Mesothelial cell of epicardium (in vitro differentiated cells): ENCODE data around the gene SLC2A5. TPM values are rescaled to one million over a fixed set of nuclear protein-coding genes. Genes with fewer than 3 reads are reported as not detected.

Source experiments
- DNase-seq, 2 experiments: peaks; one replicate each; pipeline ENCODE4 v3.0.0; 2021; ENCODE audit warnings: low spot score in 2 of 2; ENCODE audit not compliant: unreplicated experiment in 2 of 2
- H3K27ac Mint-ChIP-seq: 2 replicates; pipeline ENCODE4 v1.8.0; 2021; ENCODE audit warnings: mixed read lengths
- H3K27me3 Mint-ChIP-seq: 2 replicates; pipeline ENCODE4 v1.8.0; 2021; ENCODE audit warnings: low read depth, mixed read lengths
- H3K36me3 Mint-ChIP-seq: 2 replicates; pipeline ENCODE4 v1.8.0; 2021; ENCODE audit warnings: mixed read lengths
- H3K4me1 Mint-ChIP-seq: 2 replicates; pipeline ENCODE4 v1.8.0; 2021; ENCODE audit warnings: mixed read lengths
- H3K4me3 Mint-ChIP-seq: 2 replicates; pipeline ENCODE4 v1.8.0; 2021; ENCODE audit warnings: mild to moderate bottlenecking, moderate library complexity, mixed read lengths
- H3K9me3 Mint-ChIP-seq: 2 replicates; pipeline ENCODE4 v1.8.0; 2021; ENCODE audit warnings: mixed read lengths
- CTCF ChIP-seq: fragments of 200-600 bp; sonication (generic); IDR thresholded peaks from one replicate; pipeline ENCODE4 v1.5.0; 2021; ENCODE audit warnings: antibody characterized with exemption; ENCODE audit not compliant: unreplicated experiment
- total RNA-seq: library from RNA; stranded (reverse); gene quantifications from 3 replicates; pipeline ENCODE4 v1.2.1, GENCODE V29; 2021

SLC2A5 gene
- total RNA-seq, 1 donor from 2014 or later = 0.13 TPM

GRCh38 chr1:9080705-9081291 is 11.4 kb upstream of the SLC2A5 start:
- TF ChIP-seq CTCF = no peak
- H3K27ac Mint-ChIP-seq = no peak overlapping the region
- no peak for DNase-seq
- peaks cover 28% of the 10 kb centered on the region for H3K4me1 Mint-ChIP-seq
- no peaks in the 10 kb centered on the region for H3K36me3 Mint-ChIP-seq
- H3K9me3 Mint-ChIP-seq = no peaks in the 10 kb centered on the region
- H3K27me3 Mint-ChIP-seq = no peaks in the 10 kb centered on the region
- no peak overlapping the region for H3K4me3 Mint-ChIP-seq

GRCh38 chr1:9079988-9080704 is 10.7 kb upstream of the SLC2A5 start:
- no peak overlapping the region for H3K27ac Mint-ChIP-seq
- no peak overlapping the region for H3K4me3 Mint-ChIP-seq
- no peak for DNase-seq
- H3K36me3 Mint-ChIP-seq = no peaks in the 10 kb centered on the region
- H3K9me3 Mint-ChIP-seq = no peaks in the 10 kb centered on the region
- no peaks in the 10 kb centered on the region for H3K27me3 Mint-ChIP-seq
- peaks cover 25% of the 10 kb centered on the region for H3K4me1 Mint-ChIP-seq
- TF ChIP-seq CTCF = no peak

GRCh38 chr1:9078752-9079500 is 9.5 kb upstream of the SLC2A5 start:
- H3K4me1 Mint-ChIP-seq = peaks cover 19% of the 10 kb centered on the region
- no peak for DNase-seq
- H3K36me3 Mint-ChIP-seq = no peaks in the 10 kb centered on the region
- no peak for TF ChIP-seq CTCF
- H3K4me3 Mint-ChIP-seq = no peak overlapping the region
- H3K27ac Mint-ChIP-seq = no peak overlapping the region
- no peaks in the 10 kb centered on the region for H3K9me3 Mint-ChIP-seq
- no peaks in the 10 kb centered on the region for H3K27me3 Mint-ChIP-seq

- DNase-seq = no peak
- H3K9me3 Mint-ChIP-seq = no peaks in the 10 kb centered on the region
- no peak overlapping the region for H3K27ac Mint-ChIP-seq
- H3K36me3 Mint-ChIP-seq = no peaks in the 10 kb centered on the region
- no peak overlapping the region for H3K4me3 Mint-ChIP-seq
- H3K4me1 Mint-ChIP-seq = peaks cover 19% of the 10 kb centered on the region
- H3K27me3 Mint-ChIP-seq = no peaks in the 10 kb centered on the region
- TF ChIP-seq CTCF = no peak
Measured at GRCh38 chr1:9078015-9078751, 8.7 kb upstream of the SLC2A5 start.

- no peak for TF ChIP-seq CTCF
- no peak for DNase-seq
- no peaks in the 10 kb centered on the region for H3K9me3 Mint-ChIP-seq
- no peak overlapping the region for H3K27ac Mint-ChIP-seq
- H3K27me3 Mint-ChIP-seq = no peaks in the 10 kb centered on the region
- H3K36me3 Mint-ChIP-seq = no peaks in the 10 kb centered on the region
- H3K4me3 Mint-ChIP-seq = no peak overlapping the region
- H3K4me1 Mint-ChIP-seq = peaks cover 15% of the 10 kb centered on the region
Measured at GRCh38 chr1:9075022-9075421, 5.6 kb upstream of the SLC2A5 start.
